Endodermal cell (in vitro differentiated cells): Measurements from ENCODE around the gene MROH2A. TPM values are rescaled to one million over a fixed set of nuclear protein-coding genes. Genes with fewer than 3 reads are reported as not detected.

Experiments
- DNase-seq: peaks from one replicate; pipeline ENCODE4 v3.0.0-alpha.2; 2017
- H3K27ac ChIP-seq: 2 replicates; pipeline ENCODE4 v1.5.1; 2013; ENCODE audit warnings: mild to moderate bottlenecking, low read depth, low read length, moderate library complexity
- H3K27me3 ChIP-seq: 2 replicates; pipeline ENCODE4 v1.6.1; 2013; ENCODE audit warnings: mild to moderate bottlenecking, low read length, moderate library complexity; ENCODE audit not compliant: insufficient read depth, control insufficient read depth, poor library complexity, severe bottlenecking
- H3K36me3 ChIP-seq: 2 replicates; pipeline ENCODE4 v1.7.0; 2013; ENCODE audit warnings: mild to moderate bottlenecking, low read length, moderate library complexity; ENCODE audit not compliant: control insufficient read depth, insufficient read depth
- H3K4me1 ChIP-seq: one replicate; pipeline ENCODE4 v1.7.0; 2013; ENCODE audit warnings: low read length; ENCODE audit not compliant: control insufficient read depth, insufficient read depth
- H3K4me3 ChIP-seq: 2 replicates; pipeline ENCODE4 v1.5.1; 2013; ENCODE audit warnings: mild to moderate bottlenecking, low read length, moderate library complexity
- H3K9ac ChIP-seq: 2 replicates; pipeline ENCODE4 v1.6.1; 2013; ENCODE audit warnings: mild to moderate bottlenecking, low read length, moderate library complexity; ENCODE audit not compliant: poor library complexity, severe bottlenecking; ENCODE audit errors: extremely low read depth
- H3K9me3 ChIP-seq: 2 replicates; pipeline ENCODE4 v1.6.1; 2013; ENCODE audit warnings: mild to moderate bottlenecking, low read length, moderate library complexity; ENCODE audit not compliant: control insufficient read depth
- H3K27ac Mint-ChIP-seq: 2 replicates; pipeline ENCODE4 v1.8.0; 2020; ENCODE audit warnings: mixed read lengths
- H3K27me3 Mint-ChIP-seq: 2 replicates; pipeline ENCODE4 v1.8.0; 2021; ENCODE audit warnings: mild to moderate bottlenecking, mixed read lengths; ENCODE audit not compliant: insufficient read depth
- H3K36me3 Mint-ChIP-seq: 2 replicates; pipeline ENCODE4 v1.8.0; 2020; ENCODE audit warnings: low read depth, mixed read lengths
- H3K4me1 Mint-ChIP-seq: 2 replicates; pipeline ENCODE4 v1.8.0; 2020; ENCODE audit warnings: mixed read lengths
- H3K4me3 Mint-ChIP-seq: 2 replicates; pipeline ENCODE4 v1.8.0; 2020; ENCODE audit warnings: mild to moderate bottlenecking, moderate library complexity, mixed read lengths
- H3K9me3 Mint-ChIP-seq: 2 replicates; pipeline ENCODE4 v1.8.0; 2020; ENCODE audit warnings: mild to moderate bottlenecking, mixed read lengths
- WGBS, 2 experiments: methylation state at CpG; one replicate each; pipeline versions ENCODE4 v1.1.5 to v1.1.7; 2013; ENCODE audit warnings: missing lambda C conversion rate in 2 of 2, mixed read lengths in 1 of 2; ENCODE audit not compliant: insufficient coverage in 1 of 2, insufficient read length in 1 of 2; 5-methylcytosine and 5-hydroxymethylcytosine counted together
- total RNA-seq, 2 donors: library from RNA; stranded (reverse); fragmentation: NEBNext Ultra II Directional in 1 of 2; extraction: Animal tissue kit (Norgen Biotek cat#: 25700) in 1 of 2; gene quantifications; 2 replicates in 1 of 2; 3 replicates in 1 of 2; pipeline ENCODE4 v1.2.1, GENCODE V29; 2021
- TF ChIP-seq, protein P1 (sequence below): fragments of 200-600 bp; sonication (generic); conservative IDR thresholded peaks from 2 replicates; pipeline ENCODE4 v1.5.0; 2021; ENCODE audit warnings: antibody characterized with exemption, mild to moderate bottlenecking

MROH2A gene
- total RNA-seq, 2 donors from 2014 or later, result not detected

- H3K27ac ChIP-seq, result no peak overlapping the region
- H3K4me1 Mint-ChIP-seq, result no peaks in the 10 kb centered on the region
- H3K4me3 Mint-ChIP-seq, result no peak overlapping the region
- H3K36me3 ChIP-seq, result no peaks in the 10 kb centered on the region
- 87 to 95% methylated on average over 13 to 18 of the region's 18 CpGs for WGBS, 2 experiments
- DNase-seq, result no peak
- no peaks in the 10 kb centered on the region for H3K36me3 Mint-ChIP-seq
- no peak overlapping the region for H3K9ac ChIP-seq
- H3K27me3 Mint-ChIP-seq, result no peaks in the 10 kb centered on the region
- H3K4me1 ChIP-seq, result no peaks in the 10 kb centered on the region
- H3K27ac Mint-ChIP-seq, result no peak overlapping the region
- no peak overlapping the region for H3K4me3 ChIP-seq
- TF ChIP-seq, protein P1, sequence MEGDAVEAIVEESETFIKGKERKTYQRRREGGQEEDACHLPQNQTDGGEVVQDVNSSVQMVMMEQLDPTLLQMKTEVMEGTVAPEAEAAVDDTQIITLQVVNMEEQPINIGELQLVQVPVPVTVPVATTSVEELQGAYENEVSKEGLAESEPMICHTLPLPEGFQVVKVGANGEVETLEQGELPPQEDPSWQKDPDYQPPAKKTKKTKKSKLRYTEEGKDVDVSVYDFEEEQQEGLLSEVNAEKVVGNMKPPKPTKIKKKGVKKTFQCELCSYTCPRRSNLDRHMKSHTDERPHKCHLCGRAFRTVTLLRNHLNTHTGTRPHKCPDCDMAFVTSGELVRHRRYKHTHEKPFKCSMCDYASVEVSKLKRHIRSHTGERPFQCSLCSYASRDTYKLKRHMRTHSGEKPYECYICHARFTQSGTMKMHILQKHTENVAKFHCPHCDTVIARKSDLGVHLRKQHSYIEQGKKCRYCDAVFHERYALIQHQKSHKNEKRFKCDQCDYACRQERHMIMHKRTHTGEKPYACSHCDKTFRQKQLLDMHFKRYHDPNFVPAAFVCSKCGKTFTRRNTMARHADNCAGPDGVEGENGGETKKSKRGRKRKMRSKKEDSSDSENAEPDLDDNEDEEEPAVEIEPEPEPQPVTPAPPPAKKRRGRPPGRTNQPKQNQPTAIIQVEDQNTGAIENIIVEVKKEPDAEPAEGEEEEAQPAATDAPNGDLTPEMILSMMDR, result no peak
- H3K9me3 Mint-ChIP-seq, result peaks cover under 1% of the 10 kb centered on the region
- H3K9me3 ChIP-seq, result no peaks in the 10 kb centered on the region
- no peaks in the 10 kb centered on the region for H3K27me3 ChIP-seq
Measured at GRCh38 chr2:233791151-233791882, 13.2 kb downstream of the MROH2A start.

- Histone ChIP-seq H3K27ac (no peak overlapping the region), H3K9ac (no peak overlapping the region), H3K4me1 (no peaks in the 10 kb centered on the region), H3K36me3 (no peaks in the 10 kb centered on the region), H3K27me3 (no peaks in the 10 kb centered on the region), H3K9me3 (no peaks in the 10 kb centered on the region), H3K4me3 (no peak overlapping the region)
- TF ChIP-seq, protein P1, result no peak
- no peak overlapping the region for H3K27ac Mint-ChIP-seq
- H3K9me3 Mint-ChIP-seq, result no peaks in the 10 kb centered on the region
- no peaks in the 10 kb centered on the region for H3K27me3 Mint-ChIP-seq
- no peaks in the 10 kb centered on the region for H3K36me3 Mint-ChIP-seq
- no peaks in the 10 kb centered on the region for H3K4me1 Mint-ChIP-seq
- WGBS, 2 experiments, result 86 to 98% methylated on average over 8 to 9 of the region's 9 CpGs
- no peak overlapping the region for H3K4me3 Mint-ChIP-seq
- no peak for DNase-seq
Measured at GRCh38 chr2:233791883-233792329, 13.8 kb downstream of the MROH2A start.

DNA sequence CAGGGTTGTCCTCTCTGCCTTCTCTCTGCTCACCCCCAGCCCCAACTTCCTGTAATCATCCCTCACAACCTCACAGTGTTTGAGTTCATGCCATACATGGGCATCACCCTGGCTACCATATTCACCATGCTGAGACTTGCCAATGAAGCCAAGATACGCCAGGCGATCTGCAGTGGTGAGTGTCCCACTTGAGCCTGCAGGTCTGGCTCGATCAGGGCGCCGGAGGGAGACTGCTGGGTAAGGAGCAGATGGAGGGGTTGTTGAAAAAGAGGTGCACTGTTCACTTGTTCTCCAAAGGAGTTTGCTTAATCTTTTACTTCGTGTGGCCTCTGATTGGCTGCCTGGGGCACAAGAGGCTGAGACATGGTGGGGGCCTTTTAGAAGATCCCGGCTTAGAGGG lies 14.6 kb downstream of the MROH2A start:
- H3K36me3 ChIP-seq, result no peaks in the 10 kb centered on the region
- Mint-ChIP-seq H3K36me3 (no peaks in the 10 kb centered on the region), H3K27me3 (no peaks in the 10 kb centered on the region), H3K27ac (no peak overlapping the region), H3K9me3 (no peaks in the 10 kb centered on the region), H3K4me1 (no peaks in the 10 kb centered on the region), H3K4me3 (no peak overlapping the region)
- WGBS, 2 experiments, result 90 to 95% methylated on average over 7 of the region's 7 CpGs
- H3K4me3 ChIP-seq, result no peak overlapping the region
- no peaks in the 10 kb centered on the region for H3K9me3 ChIP-seq
- H3K27ac ChIP-seq, result no peak overlapping the region
- TF ChIP-seq, protein P1, result no peak
- DNase-seq, result no peak
- no peaks in the 10 kb centered on the region for H3K27me3 ChIP-seq
- H3K4me1 ChIP-seq, result no peaks in the 10 kb centered on the region
- H3K9ac ChIP-seq, result no peak overlapping the region
